NCI-H2107 treated with DMSO at 0.1 percent for 48 hours (cell line): ENCODE data around the gene TEX55.
"Not testable (repeated sequence)": the region's sequence is repeated elsewhere in the genome, so short reads cannot be mapped to it uniquely, and the experiment has no call there.

Experiments
- DNase-seq: peaks from one replicate; lab custom pipeline; 2025; ENCODE audit not compliant: unreplicated experiment; lab: John Stamatoyannopoulos, UW

Gene TEX55

DNA sequence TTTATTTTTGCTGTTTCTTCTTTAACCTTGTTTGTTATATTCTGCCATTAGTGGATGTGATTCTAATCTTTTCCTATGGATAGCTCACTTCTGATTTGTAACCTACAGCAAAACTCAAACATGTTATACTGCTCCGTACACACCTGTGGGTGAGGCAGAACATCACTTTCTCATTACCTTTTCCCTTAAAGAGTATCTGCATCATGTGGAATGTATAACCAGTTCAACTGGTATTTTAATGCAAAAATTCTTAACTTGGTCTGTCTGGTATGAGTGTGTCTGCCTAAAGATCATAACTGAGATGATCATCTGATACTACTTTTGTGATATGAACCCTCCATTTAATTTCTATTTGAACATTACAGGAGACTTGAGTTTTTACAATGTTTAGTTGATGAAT lies 14.4 kb downstream of the TEX55 start:
- DNase-seq, result no peak

DNA sequence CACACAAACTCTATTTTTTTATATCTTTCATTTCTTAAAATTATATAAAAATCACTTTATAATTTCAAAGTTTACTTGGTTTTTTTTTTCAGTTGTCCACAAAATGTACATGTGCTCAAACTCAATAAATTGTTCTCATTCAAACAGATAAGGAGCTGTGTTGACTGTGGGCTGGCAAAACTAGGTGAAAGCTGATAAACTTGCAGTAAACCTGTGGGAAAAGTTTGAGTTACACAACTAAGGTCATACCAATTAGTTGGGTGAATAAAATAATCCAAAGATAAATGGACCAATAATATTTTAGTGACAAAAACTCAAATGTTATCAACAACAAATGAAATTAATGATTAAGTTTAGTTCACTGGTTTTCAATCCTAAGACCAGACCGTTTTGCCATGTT lies 14.8 kb downstream of the TEX55 start:
- no peak for DNase-seq

DNA sequence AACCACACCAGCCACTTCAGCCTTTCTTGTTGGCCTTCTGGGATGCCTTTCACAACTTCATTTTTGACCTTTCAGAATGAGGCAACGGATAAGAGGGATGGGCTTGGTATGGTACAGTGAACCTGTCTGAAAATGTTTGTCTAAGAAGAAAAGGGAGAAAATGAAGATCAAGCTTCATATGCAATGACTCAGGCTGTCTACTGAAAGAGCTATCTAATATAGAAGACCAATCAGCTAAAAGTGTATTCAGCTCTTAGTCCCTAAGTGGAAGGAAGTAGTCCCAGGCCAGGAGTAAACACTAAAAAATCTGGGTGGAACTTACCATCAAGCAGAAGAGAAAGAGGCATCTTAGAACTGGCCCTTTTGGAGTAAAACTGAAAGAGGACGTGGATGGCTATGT lies 15.3 kb downstream of the TEX55 start:
- no peak for DNase-seq

DNA sequence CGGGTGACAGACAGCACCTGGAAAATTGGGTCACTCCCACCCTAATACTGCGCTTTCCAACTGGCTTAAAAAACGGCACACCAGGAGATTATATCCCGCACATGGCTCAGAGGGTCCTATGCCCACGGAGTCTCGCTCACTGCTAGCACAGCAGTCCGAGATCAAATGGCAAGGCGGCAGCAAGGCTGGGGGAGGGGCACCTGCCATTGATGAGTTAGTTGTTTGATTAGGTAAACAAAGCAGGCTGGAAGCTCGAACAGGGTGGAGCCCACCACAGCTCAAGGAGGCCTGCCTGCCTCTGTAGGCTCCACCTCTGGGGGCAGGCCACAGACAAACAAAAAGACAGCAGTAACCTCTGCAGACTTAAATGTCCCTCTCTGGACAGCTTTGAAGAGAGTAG lies 18.8 kb downstream of the TEX55 start:
- DNase-seq, result not testable (repeated sequence)

DNA sequence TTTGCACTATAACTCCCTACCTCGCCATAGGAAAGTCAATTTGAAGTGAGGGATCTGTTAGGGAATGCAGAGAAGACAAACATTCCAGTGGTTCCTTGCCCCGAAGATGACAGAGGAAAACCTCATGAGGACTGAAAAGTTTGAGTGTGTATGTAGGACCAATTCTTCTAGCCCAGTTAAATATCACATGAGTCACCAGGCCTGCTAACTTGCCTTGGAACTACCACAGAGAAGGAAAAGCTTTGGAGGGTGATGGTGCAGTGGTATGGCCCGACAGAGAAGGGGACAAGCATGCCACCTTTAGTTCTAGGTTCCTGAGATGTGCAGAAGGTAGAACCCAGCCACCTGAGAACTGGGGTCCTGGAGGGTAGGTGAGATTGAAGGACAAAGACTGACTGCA lies 24.9 kb downstream of the TEX55 start:
- DNase-seq, result no peak

DNA sequence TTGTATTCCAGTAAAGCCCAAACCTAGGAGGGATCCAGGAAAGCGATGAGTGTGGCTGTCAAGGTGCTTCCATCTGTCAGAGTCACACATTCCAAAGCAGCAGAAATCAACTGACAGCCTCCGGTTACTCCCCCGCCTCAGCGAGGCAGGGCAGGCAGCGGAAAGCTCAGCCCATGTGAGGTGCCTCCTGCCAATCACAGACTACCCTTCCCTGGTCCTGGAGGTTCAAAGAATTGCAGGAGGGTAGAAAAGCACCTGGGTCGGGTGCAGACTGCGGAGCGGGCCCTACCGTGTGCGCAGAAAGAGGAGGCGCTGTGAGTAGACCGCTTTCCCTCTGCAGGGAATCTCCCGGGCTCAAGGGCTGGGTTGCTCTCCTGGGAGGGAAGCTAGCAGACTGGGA lies 27.4 kb downstream of the TEX55 start, which contains the start of gene UPK1B:
Gene UPK1B (plus strand): TSS at position 274 of the 400 bp plus-strand sequence. CDS start 13,144 bp downstream, outside the sequence.
- no peak for DNase-seq

DNA sequence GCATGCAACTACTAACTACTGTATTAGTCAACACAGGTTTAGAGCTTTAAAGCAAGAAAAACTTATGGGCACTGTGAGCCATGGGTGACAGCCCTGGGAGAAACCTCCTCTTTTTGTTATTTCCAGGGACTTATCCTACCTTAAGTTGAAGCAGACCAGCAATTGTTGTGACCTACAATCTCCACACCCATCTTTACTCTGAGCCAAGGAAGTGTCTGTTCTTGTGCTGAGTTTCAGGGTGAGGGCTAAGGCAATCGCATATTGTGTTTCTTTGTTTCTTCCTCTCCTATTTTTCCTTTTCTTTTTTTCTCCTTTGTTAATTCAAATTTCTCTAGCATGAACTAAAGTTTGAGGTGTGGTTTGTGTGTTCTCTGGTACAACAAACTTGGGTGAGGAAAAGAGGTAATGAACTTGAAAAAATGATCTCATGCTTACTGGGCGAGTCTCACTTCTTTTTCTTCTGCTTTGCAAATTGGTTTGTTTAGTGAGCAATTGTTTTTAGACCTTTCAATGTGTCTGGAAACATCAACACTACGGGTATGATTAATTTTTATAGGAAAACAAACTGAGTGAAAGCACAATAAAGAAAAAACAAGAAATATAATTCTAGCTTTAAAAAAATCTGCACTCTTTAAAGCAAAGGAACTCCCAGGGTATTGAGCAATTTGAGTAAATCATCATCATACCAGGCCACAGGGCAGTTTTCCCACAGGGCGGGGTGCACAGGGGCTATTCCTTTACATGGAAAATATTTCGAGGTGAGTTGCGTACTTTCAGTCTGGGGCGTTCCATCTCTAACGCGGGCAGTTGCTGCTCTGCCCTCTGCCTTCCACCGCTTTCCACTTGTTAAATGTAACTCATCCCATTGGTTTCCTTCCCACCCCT lies 30.1 kb downstream of the TEX55 start:
- no peak for DNase-seq

DNA sequence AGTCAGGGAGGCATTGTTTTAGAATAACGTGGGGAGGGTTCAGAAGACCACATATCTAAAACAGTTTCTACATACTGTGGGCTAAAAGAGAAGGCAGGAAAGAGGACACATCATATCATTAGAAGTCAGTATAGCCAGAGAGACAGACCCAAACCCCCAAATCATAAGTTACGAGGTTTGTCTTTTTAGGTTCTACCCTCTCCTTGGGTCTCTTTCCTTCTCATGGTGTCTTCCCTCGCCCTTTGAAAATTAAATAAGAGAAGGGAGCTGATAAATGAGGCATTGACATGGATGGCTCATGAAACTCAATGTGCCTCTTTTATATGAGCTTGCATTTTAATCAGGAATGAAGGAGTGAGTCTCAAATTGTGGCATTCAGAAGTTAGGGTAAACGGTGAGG lies 30.8 kb downstream of the TEX55 start:
- no peak for DNase-seq

DNA sequence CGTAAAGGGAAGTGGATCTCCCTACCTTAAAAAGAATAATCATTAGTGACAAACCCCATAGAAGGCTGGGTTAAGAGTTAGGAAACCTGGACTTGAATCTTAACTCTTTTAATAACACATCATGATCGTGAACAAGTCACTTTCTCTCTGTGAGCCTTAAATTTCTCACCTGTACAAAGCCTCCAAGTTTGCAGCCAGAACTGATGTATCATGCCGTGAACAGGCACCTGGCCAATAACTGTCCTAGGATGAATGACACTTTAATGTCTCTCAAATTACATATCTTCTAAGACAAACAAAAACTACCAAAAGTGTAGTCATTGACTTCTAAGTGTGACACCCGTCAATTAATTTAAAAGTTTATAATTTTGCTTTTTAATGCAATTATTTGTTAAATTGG lies 31.4 kb downstream of the TEX55 start:
- no peak for DNase-seq

DNA sequence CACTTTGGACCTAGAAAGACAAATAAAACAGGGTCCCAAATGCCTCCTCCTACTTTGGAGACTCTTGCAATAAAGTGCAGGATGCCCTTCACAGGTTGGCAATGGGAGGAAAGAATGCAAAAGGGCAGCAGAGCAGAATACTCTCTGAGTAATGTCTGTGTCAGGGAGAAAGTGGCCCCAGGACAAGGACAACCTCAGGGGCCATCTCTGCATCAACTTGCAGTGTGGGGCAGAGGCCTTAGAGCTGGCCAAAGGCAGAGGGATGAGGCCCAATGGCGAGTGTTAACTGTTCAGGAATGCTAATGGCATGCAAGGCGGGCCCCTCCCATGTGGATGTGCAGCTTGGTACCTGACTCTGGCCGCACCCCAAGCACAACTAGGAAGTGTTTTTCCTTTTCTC lies 35.8 kb downstream of the TEX55 start:
- no peak for DNase-seq

DNA sequence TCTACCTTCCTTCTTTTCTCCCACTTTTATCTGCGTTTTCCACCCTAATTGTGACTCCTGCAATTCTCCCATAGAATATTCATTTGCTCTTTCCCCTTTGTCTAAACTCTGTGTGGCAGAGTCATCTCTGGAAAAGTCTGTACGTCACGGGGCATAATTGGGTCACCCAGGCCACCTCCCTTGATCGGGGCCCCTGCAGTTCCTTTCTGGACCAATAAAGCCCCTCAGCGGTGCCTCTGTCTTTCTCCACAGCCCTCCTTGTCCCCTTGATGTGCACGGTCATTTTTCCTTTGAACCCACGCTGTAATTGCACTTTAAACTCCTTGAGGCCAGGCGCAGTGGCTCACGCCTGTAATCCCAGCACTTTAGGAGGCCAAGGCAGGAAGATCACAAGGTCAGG lies 38.1 kb downstream of the TEX55 start:
- DNase-seq, result no peak

DNA sequence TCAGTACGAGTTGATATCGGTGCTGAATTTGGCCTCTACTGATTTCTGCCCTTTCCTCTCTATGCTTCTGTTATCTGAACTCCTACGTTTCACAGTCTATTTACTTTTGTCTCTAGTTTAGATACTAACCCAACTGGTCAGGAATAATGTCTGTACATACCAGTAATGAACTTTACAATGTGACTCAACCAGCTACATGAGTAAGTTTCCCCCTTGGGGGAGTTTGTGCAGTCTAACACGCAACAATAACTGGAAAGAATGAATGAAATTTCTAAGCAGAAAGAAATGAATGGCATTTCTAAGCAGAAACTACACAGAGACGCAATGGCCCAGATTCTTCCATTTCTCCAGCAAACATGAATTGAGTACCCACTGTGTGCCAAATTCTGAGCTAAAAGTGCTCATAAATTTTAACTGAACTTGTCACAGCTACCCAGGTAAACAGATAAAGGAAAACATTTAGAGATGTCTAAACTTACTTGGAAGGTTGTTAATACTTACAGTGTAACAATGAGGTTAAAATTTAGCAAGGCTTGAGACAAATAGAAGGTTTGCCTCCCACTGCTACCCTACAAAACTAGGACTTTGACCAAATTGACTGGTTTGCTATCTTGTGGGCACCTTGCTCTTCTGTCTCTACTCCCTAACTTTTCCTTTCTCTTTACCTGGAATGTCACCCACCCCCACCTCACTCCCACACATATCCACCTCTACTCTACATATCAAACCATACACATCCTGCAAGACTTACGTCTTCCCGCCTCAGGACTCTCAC lies 39.0 kb downstream of the TEX55 start:
- no peak for DNase-seq

DNA sequence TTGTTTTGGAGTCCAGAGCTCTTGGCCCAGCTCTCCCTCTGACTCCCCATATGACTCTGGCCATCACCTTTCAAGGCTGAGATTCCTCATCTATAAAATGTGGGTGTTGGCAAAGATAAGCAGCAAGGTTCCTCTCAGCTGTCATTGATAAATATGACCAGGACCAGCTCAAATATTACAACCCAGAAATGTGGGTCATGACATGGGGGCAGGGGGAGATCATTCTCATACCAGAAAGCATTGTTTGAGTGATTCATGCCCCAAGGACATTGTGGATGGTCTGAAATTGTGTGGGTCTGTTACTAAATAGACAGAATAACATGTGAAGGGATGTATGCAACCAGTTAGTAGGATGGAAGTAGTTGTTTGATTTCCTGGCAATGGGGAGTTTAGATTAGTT lies 41.3 kb downstream of the TEX55 start:
- DNase-seq, result no peak

DNA sequence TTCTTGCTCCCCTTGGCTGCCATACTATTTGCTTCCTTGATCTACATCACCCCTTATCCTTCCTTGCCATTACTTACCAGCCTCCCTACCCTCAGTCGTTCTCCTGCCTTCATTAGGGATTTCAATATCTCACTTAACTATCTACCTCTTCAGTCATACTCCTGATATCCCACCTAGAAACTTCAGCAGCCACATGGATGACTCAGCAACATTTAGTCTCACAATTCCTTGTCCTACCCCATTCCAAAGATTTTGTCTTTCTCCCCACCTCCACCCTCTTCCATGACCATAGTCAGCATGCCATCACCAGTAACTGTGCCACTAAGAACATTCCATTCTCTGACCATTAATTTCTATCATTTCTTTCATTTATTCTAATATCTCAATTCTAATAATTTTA lies 45.8 kb downstream of the TEX55 start:
- DNase-seq, result no peak

DNA sequence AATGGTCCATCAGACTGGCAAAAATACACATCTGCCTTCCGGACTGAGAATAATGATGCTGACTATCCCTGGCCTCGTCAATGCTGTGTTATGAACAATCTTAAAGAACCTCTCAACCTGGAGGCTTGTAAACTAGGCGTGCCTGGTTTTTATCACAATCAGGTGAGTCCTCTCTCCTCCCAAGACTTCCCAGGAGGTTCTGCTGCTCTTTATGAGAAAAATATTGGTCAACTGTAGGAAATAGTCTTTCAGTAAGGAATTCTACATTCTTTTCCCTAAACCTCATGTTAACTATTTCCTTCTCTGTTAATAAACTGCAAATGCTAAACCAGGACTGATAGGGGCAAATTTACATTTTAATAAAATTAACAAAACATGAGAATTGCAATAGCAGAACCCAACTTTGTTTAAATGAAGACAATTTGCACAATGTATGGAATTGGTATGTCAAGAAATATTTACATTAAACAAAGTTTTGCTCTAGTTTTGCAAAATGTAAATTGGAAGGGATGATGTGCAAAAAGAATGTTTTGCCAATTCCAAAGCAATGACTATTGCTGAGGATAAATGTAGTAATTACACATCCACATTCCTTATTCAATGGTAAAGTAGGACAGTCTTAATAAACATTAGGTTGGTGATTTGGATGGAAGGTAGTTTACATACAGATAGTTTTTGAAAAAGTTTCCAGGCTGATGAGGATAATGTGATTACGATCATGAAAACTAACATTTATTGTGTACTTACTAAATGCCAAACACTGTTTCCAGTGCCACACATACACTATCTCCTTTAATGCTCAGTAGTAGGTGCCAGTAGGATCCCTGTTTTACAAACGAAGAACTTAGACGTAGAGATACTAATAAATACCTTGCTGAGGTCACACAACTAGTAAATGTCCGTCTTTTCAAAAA lies 48.5 kb downstream of the TEX55 start:
- DNase-seq, result no peak

DNA sequence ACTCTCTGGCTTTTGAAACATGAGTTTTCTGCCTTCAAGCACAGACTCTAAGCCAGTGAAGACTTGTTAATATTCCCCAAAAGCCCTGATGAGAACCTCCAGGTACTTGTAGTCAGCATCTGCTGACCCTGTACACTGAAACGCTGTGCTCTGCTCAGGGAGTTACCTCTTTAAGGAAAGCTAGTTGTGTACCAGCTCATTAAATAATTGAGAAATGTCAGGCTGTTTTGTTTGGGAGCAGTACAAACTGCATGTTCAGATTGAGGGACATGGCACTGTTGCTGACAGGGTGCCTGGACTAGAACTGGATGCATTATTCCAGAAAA lies 49.1 kb downstream of the TEX55 start:
- no peak for DNase-seq

DNA sequence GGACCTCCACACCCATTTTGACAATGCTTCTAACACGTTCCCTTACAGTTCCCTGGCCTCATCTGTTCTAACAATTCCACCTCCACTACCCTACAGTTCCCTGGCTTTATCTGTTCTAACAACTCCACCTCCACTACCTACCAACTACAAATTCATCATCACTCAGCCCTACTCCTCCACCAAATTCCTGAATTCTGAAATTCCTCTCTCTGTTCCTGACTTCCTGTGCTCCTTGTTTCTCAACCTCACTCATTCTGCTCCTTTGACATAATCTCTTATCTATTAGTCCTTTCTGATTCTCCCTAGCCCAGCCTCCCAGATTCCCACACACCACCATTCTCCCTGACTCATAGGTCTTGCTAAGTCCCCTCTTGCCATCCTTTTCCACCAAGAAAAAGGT lies 49.9 kb downstream of the TEX55 start:
- DNase-seq, result no peak
